MM.1S (cell line): ENCODE measurements around the gene NCDN.

Experiments
- DNase-seq: peaks from one replicate; pipeline ENCODE4 v3.0.0-alpha.2; 2015
- H2AFZ ChIP-seq: fragments of 300-600 bp; sonication (generic); 2 replicates; pipeline ENCODE4 v1.6.0; 2016; ENCODE audit warnings: antibody characterized with exemption, low read length
- H3F3A ChIP-seq: fragments of 300-600 bp; sonication (generic); 2 replicates; pipeline ENCODE4 v1.6.1; 2016; ENCODE audit warnings: mild to moderate bottlenecking, antibody characterized with exemption, low read length, moderate library complexity, mixed read lengths; ENCODE audit not compliant: insufficient read depth
- H3K27ac ChIP-seq: fragments of 300-600 bp; sonication (generic); 2 replicates; pipeline ENCODE4 v1.5.1; 2016; ENCODE audit warnings: mild to moderate bottlenecking, low read length
- H3K27me3 ChIP-seq: fragments of 300-600 bp; sonication (generic); replicated peaks from 2 replicates; pipeline ENCODE4 v1.6.0; 2016; ENCODE audit warnings: low read length; ENCODE audit not compliant: insufficient read depth
- H3K36me3 ChIP-seq: fragments of 300-600 bp; sonication (generic); replicated peaks from 2 replicates; pipeline ENCODE4 v1.6.1; 2016; ENCODE audit warnings: mild to moderate bottlenecking, low read length, mixed read lengths; ENCODE audit not compliant: insufficient read depth
- H3K4me1 ChIP-seq: fragments of 300-600 bp; sonication (generic); 2 replicates; pipeline ENCODE4 v1.6.1; 2016; ENCODE audit warnings: low read length, mixed read lengths
- H3K4me2 ChIP-seq: fragments of 300-600 bp; sonication (generic); 2 replicates; pipeline ENCODE4 v1.6.0; 2016; ENCODE audit warnings: low read depth, low read length
- H3K4me3 ChIP-seq: fragments of 300-600 bp; sonication (generic); 2 replicates; pipeline ENCODE4 v1.5.1; 2016; ENCODE audit warnings: low read length, mixed read lengths
- H3K79me2 ChIP-seq: fragments of 300-600 bp; sonication (generic); 2 replicates; pipeline ENCODE4 v1.6.1; 2016; ENCODE audit warnings: mixed run types, low read length, mixed read lengths
- H3K9ac ChIP-seq: fragments of 300-600 bp; sonication (generic); 2 replicates; pipeline ENCODE4 v1.6.1; 2016; ENCODE audit warnings: low read length, mixed read lengths
- H3K9me2 ChIP-seq: fragments of 300-600 bp; sonication (generic); replicated peaks from 2 replicates; pipeline ENCODE4 v1.6.1; 2016; ENCODE audit warnings: mild to moderate bottlenecking, low read length, mixed read lengths; ENCODE audit not compliant: insufficient read depth
- H3K9me3 ChIP-seq: fragments of 300-600 bp; sonication (generic); replicated peaks from 2 replicates; pipeline ENCODE4 v1.6.1; 2016; ENCODE audit warnings: mild to moderate bottlenecking, low read length, mixed read lengths; ENCODE audit not compliant: insufficient read depth
- H4K20me1 ChIP-seq: fragments of 300-600 bp; sonication (generic); 2 replicates; pipeline ENCODE4 v1.6.1; 2016; ENCODE audit warnings: mild to moderate bottlenecking, low read length, moderate library complexity, mixed read lengths; ENCODE audit not compliant: insufficient read depth
- CTCF ChIP-seq: fragments of 300-600 bp; sonication (generic); IDR thresholded peaks from 2 replicates; pipeline ENCODE4 v1.5.1; 2016; ENCODE audit warnings: antibody characterized with exemption, low read length, mixed read lengths
- EZH2 ChIP-seq: fragments of 300-600 bp; sonication (generic); optimal IDR thresholded peaks from 2 replicates; pipeline ENCODE3; 2017; ENCODE audit warnings: low read depth, mild to moderate bottlenecking, antibody characterized with exemption, low read length, mixed read lengths
- EZH2phosphoT487 ChIP-seq: fragments of 300-600 bp; sonication (generic); IDR thresholded peaks from 2 replicates; pipeline ENCODE4 v1.6.1; 2018; ENCODE audit warnings: antibody characterized with exemption, low read length

The NCDN gene

GRCh38 chr1:35532497-35533223 lies 24.9 kb upstream of the NCDN start:
- Histone ChIP-seq H3K9ac (no peak overlapping the region), H3K4me3 (no peak overlapping the region), H4K20me1 (no peaks in the 10 kb centered on the region), H3K27me3 (no peaks in the 10 kb centered on the region), H3K79me2 (peaks cover 46% of the 10 kb centered on the region), H3K4me1 (peaks cover 8% of the 10 kb centered on the region; the same call in 1 of the 2 replicates), H3K9me2 (no peaks in the 10 kb centered on the region), H3K27ac (no peak overlapping the region), H3K9me3 (no peaks in the 10 kb centered on the region), H3F3A (no peaks in the 10 kb centered on the region), H2AFZ (no peak overlapping the region), H3K4me2 (no peak overlapping the region), H3K36me3 (peaks cover 6% of the 10 kb centered on the region; the same call in 1 of the 2 replicates)
- no peak for DNase-seq
- TF ChIP-seq CTCF (no peak), EZH2phosphoT487 (no peak), EZH2 (no peak)

- no peak for DNase-seq
- no peaks in the 10 kb centered on the region for H4K20me1 ChIP-seq
- peaks cover 49% of the 10 kb centered on the region for H3K79me2 ChIP-seq
- H3K9me2 ChIP-seq, result no peaks in the 10 kb centered on the region
- no peak overlapping the region for H3K4me3 ChIP-seq
- H3K36me3 ChIP-seq, result peaks cover 6% of the 10 kb centered on the region; the same call in 1 of the 2 replicates
- no peak overlapping the region for H2AFZ ChIP-seq
- peaks cover 9% of the 10 kb centered on the region for H3K4me1 ChIP-seq
- H3K27ac ChIP-seq, result no peak overlapping the region
- H3K4me2 ChIP-seq, result no peak overlapping the region
- no peak for TF ChIP-seq CTCF
- no peak for TF ChIP-seq EZH2phosphoT487
- TF ChIP-seq EZH2, result no peak
- H3K9ac ChIP-seq, result no peak overlapping the region
- H3K27me3 ChIP-seq, result no peaks in the 10 kb centered on the region
- H3F3A ChIP-seq, result peaks cover 4% of the 10 kb centered on the region; the same call in 1 of the 2 replicates
- no peaks in the 10 kb centered on the region for H3K9me3 ChIP-seq
These were observed 24.0 kb upstream of the NCDN start for GRCh38 chr1:35533586-35533985.

GRCh38 chr1:35535243-35535642 lies 22.4 kb upstream of the NCDN start:
- Histone ChIP-seq H3K4me2 (no peak overlapping the region), H3K9ac (no peak overlapping the region), H3K4me3 (no peak overlapping the region), H3K27ac (no peak overlapping the region), H3K27me3 (no peaks in the 10 kb centered on the region), H3K4me1 (peaks cover 26% of the 10 kb centered on the region), H3K9me2 (no peaks in the 10 kb centered on the region), H2AFZ (no peak overlapping the region), H3F3A (peaks cover 21% of the 10 kb centered on the region), H3K9me3 (no peaks in the 10 kb centered on the region), H4K20me1 (no peaks in the 10 kb centered on the region), H3K36me3 (peaks cover 6% of the 10 kb centered on the region; the same call in 1 of the 2 replicates), H3K79me2 (peaks cover 60% of the 10 kb centered on the region)
- no peak for TF ChIP-seq EZH2phosphoT487
- no peak for TF ChIP-seq EZH2
- no peak for TF ChIP-seq CTCF
- no peak for DNase-seq
